WTC11 (cell line): ENCODE results near the gene SPAAR. TPM values are rescaled to one million over a fixed set of nuclear protein-coding genes. Genes with fewer than 3 reads are reported as not detected.

Experiments
- ATAC-seq: fragments of 200-7000 bp; cut with Tn5 transposase; 2 replicates; pipeline ENCODE4 v1.10.0; 2021; ENCODE audit warnings: mild to moderate bottlenecking, moderate library complexity
- CTCF ChIA-PET: fragments of 300-600 bp; sonication (Branson Sonifier 250); formaldehyde crosslinking; loops from one replicate; lab custom pipeline; 2021; ENCODE audit warnings: antibody characterized with exemption; lab: Charles Lee
- POLR2A ChIA-PET: fragments of 350-600 bp; sonication (Branson Sonifier 250); formaldehyde crosslinking; loops from one replicate; lab custom pipeline; 2021; ENCODE audit warnings: antibody characterized with exemption; lab: Charles Lee
- DNase-seq: peaks from one replicate; pipeline ENCODE4 v3.0.0; 2021; ENCODE audit warnings: low spot score
- H3K27ac Mint-ChIP-seq: 2 replicates; pipeline ENCODE4 v1.8.0; 2021; ENCODE audit warnings: mixed read lengths
- H3K27me3 Mint-ChIP-seq: 2 replicates; pipeline ENCODE4 v1.8.0; 2021; ENCODE audit warnings: low read depth, mild to moderate bottlenecking, moderate library complexity, mixed read lengths
- H3K36me3 Mint-ChIP-seq: 2 replicates; pipeline ENCODE4 v1.8.0; 2021; ENCODE audit warnings: mixed read lengths
- H3K4me1 Mint-ChIP-seq: 2 replicates; pipeline ENCODE4 v1.8.0; 2022; ENCODE audit warnings: mixed read lengths
- H3K4me3 Mint-ChIP-seq: 2 replicates; pipeline ENCODE4 v1.8.0; 2021; ENCODE audit warnings: mild to moderate bottlenecking, moderate library complexity, mixed read lengths
- H3K9me3 Mint-ChIP-seq: 2 replicates; pipeline ENCODE4 v1.8.0; 2021; ENCODE audit warnings: mixed read lengths
- ARID4B ChIP-seq: sonication (generic); formaldehyde crosslinking; IDR thresholded peaks from 2 replicates; pipeline ENCODE4 v1.8.0; 2023; ENCODE audit warnings: missing genetic modification reagents, mild to moderate bottlenecking, borderline replicate concordance
- ATF2 ChIP-seq: sonication (generic); formaldehyde crosslinking; IDR thresholded peaks from 2 replicates; pipeline ENCODE4 v1.8.1; 2022; ENCODE audit warnings: low read depth, missing genetic modification reagents, borderline replicate concordance
- ELF4 ChIP-seq: sonication (generic); formaldehyde crosslinking; IDR thresholded peaks from 2 replicates; pipeline ENCODE4 v1.8.1; 2022; ENCODE audit warnings: low read depth, mild to moderate bottlenecking, moderate library complexity, missing genetic modification reagents
- ERG ChIP-seq: fragments of 250-450 bp; sonication (Bioruptor Pico); IDR thresholded peaks from 2 replicates; pipeline ENCODE4 v1.8.0; 2021; ENCODE audit warnings: mild to moderate bottlenecking
- FOXJ3 ChIP-seq: sonication (generic); formaldehyde crosslinking; IDR thresholded peaks from 2 replicates; pipeline ENCODE4 v1.9.0; 2021; ENCODE audit warnings: missing genetic modification reagents, mild to moderate bottlenecking, borderline replicate concordance
- GABPB1 ChIP-seq: sonication (generic); formaldehyde crosslinking; IDR thresholded peaks from 2 replicates; pipeline ENCODE4 v1.8.1; 2023; ENCODE audit warnings: mild to moderate bottlenecking, missing genetic modification reagents
- GTF2I ChIP-seq: fragments of 250-450 bp; sonication (Bioruptor Pico); conservative IDR thresholded peaks from 2 replicates; pipeline ENCODE4 v1.4.0; 2021; ENCODE audit warnings: mild to moderate bottlenecking
- MYBL2 ChIP-seq: sonication (generic); formaldehyde crosslinking; IDR thresholded peaks from 2 replicates; pipeline ENCODE4 v1.8.1; 2023; ENCODE audit warnings: mild to moderate bottlenecking, moderate library complexity, missing genetic modification reagents
- NFE2L1 ChIP-seq: sonication (generic); formaldehyde crosslinking; IDR thresholded peaks from 2 replicates; pipeline ENCODE4 v1.8.1; 2023; ENCODE audit warnings: missing genetic modification reagents
- NR3C1 ChIP-seq: sonication (generic); formaldehyde crosslinking; conservative IDR thresholded peaks from 2 replicates; pipeline ENCODE4 v1.8.1; 2023; ENCODE audit warnings: low read depth, mild to moderate bottlenecking, missing genetic modification reagents
- RELA ChIP-seq: sonication (generic); formaldehyde crosslinking; IDR thresholded peaks from 2 replicates; pipeline ENCODE4 v1.8.1; 2022; ENCODE audit warnings: missing genetic modification reagents, mild to moderate bottlenecking, borderline replicate concordance
- SMAD3 ChIP-seq: sonication (generic); formaldehyde crosslinking; IDR thresholded peaks from 2 replicates; pipeline ENCODE4 v1.8.0; 2022; ENCODE audit warnings: missing genetic modification reagents, mild to moderate bottlenecking, borderline replicate concordance
- ZNF232 ChIP-seq: sonication (generic); formaldehyde crosslinking; IDR thresholded peaks from 2 replicates; pipeline ENCODE4 v1.8.0; 2022; ENCODE audit warnings: mild to moderate bottlenecking, missing genetic modification reagents
- total RNA-seq: library from RNA; stranded (reverse); gene quantifications from 3 replicates; pipeline ENCODE4 v1.2.3, GENCODE V29; 2021
- TF ChIP-seq, protein P1 (sequence below): sonication (generic); formaldehyde crosslinking; conservative IDR thresholded peaks from 2 replicates; pipeline ENCODE4 v1.8.1; 2022; ENCODE audit warnings: mild to moderate bottlenecking, missing genetic modification reagents
- TF ChIP-seq, protein P2 (sequence below): sonication (generic); formaldehyde crosslinking; IDR thresholded peaks from 2 replicates; pipeline ENCODE4 v1.8.0; 2023; ENCODE audit warnings: mild to moderate bottlenecking, missing genetic modification reagents
- TF ChIP-seq, protein P3 (sequence below): sonication (generic); formaldehyde crosslinking; IDR thresholded peaks from 2 replicates; pipeline ENCODE4 v1.8.1; 2022; ENCODE audit warnings: mild to moderate bottlenecking, missing genetic modification reagents, moderate library complexity, borderline replicate concordance

SPAAR gene
- total RNA-seq, 1 experiment from 2014 or later, result 0.33 TPM

DNA sequence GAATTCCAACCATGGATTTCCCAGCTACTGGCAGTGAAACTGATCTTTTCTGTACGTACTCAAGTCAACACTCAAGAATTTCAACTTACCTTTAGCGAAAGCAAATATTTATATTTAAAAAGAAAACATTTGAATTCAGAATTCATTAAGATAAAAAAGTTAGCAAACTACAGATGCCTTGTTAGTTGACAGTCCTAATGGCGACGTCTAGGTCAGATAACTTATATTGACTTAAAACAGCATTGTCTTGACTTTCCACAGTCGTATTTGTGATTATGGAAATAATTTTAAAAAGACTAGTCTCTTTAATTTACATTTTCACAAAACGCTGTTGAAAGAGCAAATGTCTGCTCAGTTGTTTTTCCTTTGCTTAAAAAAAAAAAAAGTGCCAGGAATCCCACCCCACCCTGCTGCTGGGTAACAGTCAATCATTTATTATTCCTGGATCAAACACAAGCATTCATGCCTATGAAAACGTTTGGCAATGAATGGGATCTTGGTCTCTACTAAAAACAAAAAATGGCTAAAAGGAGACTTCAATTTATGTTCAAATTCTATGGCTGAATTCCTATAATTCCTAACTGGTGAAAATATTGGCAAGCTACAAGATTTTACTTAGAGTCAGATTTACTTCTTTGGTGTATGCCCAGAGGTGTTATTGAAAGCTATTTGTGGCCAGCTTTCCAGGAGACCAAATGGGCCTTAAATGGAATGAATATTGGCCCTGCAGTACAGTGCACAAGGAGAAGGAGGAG lies 26.6 kb downstream of the SPAAR start:
- POLR2A ChIA-PET, result no interaction called here
- Mint-ChIP-seq H3K4me3 (no peak overlapping the region), H3K9me3 (peaks cover 8% of the 10 kb centered on the region)

More for the DNA sequence above, 26.6 kb downstream of the SPAAR start:
- Mint-ChIP-seq H3K36me3 (no peaks in the 10 kb centered on the region), H3K4me1 (no peaks in the 10 kb centered on the region), H3K27me3 (peaks cover 22% of the 10 kb centered on the region), H3K27ac (no peak overlapping the region)
- no peak for DNase-seq
- CTCF ChIA-PET, result interaction anchor here (1.0 to 2.7 kb wide), 3 partner anchors 10 to 146 kb away, joined by 3 to 7 read pairs (median 4); no protein-coding TSS in a partner anchor
- TF ChIP-seq MYBL2 (CRISPR knock-in tag) (no peak), RELA (CRISPR knock-in tag) (no peak), ZNF232 (no peak), ERG (CRISPR knock-in tag) (no peak), ARID4B (CRISPR knock-in tag) (no peak), FOXJ3 (no peak), NFE2L1 (CRISPR knock-in tag) (no peak), GTF2I (CRISPR knock-in tag) (no peak), NR3C1 (CRISPR knock-in tag) (no peak), ATF2 (no peak), ELF4 (CRISPR knock-in tag) (no peak), SMAD3 (CRISPR knock-in tag) (no peak), GABPB1 (no peak)
- TF ChIP-seq, protein P1, sequence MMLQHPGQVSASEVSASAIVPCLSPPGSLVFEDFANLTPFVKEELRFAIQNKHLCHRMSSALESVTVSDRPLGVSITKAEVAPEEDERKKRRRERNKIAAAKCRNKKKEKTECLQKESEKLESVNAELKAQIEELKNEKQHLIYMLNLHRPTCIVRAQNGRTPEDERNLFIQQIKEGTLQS (CRISPR knock-in tag), result no peak
- TF ChIP-seq, protein P2, sequence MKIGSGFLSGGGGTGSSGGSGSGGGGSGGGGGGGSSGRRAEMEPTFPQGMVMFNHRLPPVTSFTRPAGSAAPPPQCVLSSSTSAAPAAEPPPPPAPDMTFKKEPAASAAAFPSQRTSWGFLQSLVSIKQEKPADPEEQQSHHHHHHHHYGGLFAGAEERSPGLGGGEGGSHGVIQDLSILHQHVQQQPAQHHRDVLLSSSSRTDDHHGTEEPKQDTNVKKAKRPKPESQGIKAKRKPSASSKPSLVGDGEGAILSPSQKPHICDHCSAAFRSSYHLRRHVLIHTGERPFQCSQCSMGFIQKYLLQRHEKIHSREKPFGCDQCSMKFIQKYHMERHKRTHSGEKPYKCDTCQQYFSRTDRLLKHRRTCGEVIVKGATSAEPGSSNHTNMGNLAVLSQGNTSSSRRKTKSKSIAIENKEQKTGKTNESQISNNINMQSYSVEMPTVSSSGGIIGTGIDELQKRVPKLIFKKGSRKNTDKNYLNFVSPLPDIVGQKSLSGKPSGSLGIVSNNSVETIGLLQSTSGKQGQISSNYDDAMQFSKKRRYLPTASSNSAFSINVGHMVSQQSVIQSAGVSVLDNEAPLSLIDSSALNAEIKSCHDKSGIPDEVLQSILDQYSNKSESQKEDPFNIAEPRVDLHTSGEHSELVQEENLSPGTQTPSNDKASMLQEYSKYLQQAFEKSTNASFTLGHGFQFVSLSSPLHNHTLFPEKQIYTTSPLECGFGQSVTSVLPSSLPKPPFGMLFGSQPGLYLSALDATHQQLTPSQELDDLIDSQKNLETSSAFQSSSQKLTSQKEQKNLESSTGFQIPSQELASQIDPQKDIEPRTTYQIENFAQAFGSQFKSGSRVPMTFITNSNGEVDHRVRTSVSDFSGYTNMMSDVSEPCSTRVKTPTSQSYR (CRISPR knock-in tag), result no peak
- TF ChIP-seq, protein P3, sequence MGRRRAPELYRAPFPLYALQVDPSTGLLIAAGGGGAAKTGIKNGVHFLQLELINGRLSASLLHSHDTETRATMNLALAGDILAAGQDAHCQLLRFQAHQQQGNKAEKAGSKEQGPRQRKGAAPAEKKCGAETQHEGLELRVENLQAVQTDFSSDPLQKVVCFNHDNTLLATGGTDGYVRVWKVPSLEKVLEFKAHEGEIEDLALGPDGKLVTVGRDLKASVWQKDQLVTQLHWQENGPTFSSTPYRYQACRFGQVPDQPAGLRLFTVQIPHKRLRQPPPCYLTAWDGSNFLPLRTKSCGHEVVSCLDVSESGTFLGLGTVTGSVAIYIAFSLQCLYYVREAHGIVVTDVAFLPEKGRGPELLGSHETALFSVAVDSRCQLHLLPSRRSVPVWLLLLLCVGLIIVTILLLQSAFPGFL, result no peak
- no peak for ATAC-seq
